Glomerular visceral epithelial cell (primary cell): ENCODE measurements around the gene NCLN.
"Not testable (repeated sequence)": the region's sequence is repeated elsewhere in the genome, so short reads cannot be mapped to it uniquely, and the experiment has no call there.

Source experiments
- DNase-seq: peaks from one replicate; pipeline ENCODE4 v3.0.0-alpha.2; 2016; ENCODE audit errors: extremely low spot score

The NCLN gene

GRCh38 chr19:3225169-3225485 lies 39.4 kb downstream of the NCLN start:
- DNase-seq: no peak

- DNase-seq: no peak
Measured at GRCh38 chr19:3225677-3226093, 40.0 kb downstream of the NCLN start.

- no peak for DNase-seq
Measured at GRCh38 chr19:3227054-3227626, 41.4 kb downstream of the NCLN start.

GRCh38 chr19:3229346-3229743 lies 43.6 kb downstream of the NCLN start:
- no peak for DNase-seq

- DNase-seq: no peak
Measured at GRCh38 chr19:3229888-3230496, 44.3 kb downstream of the NCLN start.

- DNase-seq: no peak
Measured at GRCh38 chr19:3231288-3231687, 45.6 kb downstream of the NCLN start.

DNA sequence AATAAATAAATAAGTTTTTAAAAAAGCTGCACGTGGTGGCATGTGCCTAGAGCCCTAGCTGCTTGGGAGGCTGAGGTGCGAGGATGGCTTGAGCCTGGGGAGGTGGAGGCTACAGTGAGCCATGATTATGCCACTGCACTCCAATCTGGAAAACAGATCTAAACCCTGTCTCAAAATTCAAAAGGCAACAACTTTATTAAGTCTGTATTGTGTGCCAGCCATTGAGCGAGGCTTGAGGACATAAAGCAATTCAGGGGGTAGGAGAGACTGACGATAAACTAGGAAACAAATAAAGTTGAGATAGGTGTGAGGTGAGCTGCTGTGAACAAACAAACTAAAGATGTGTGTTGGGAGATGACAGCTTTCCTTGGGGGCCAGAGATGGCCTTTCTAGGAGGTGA lies 47.4 kb downstream of the NCLN start:
- DNase-seq: no peak

DNA sequence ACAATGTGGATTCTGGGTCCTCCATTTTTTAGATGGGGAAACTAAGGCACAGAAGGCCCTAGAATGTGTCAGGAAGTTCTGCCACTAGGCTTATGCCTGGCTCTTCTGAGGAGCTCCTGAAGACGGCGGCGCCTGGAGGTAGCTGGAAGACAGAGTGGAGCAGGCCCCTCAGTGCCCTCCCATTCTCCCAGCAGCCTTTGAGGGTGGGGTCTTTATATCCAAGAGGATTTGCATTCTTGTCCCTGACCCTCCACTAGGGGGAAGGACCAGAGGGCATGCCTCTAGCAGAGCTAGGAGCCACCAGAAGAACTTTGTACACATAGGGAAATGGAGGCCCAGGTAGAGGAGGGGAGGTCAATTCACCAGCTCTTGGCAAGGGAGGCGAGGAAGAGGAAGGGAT lies 48.1 kb downstream of the NCLN start:
- DNase-seq: no peak

- no peak for DNase-seq
Measured at GRCh38 chr19:3234800-3235199, 49.1 kb downstream of the NCLN start.

GRCh38 chr19:3235604-3236003 lies 49.9 kb downstream of the NCLN start:
- DNase-seq: not testable (repeated sequence)

GRCh38 chr19:3236272-3236671 lies 50.5 kb downstream of the NCLN start:
- DNase-seq: no peak

GRCh38 chr19:3238066-3238561 lies 52.4 kb downstream of the NCLN start:
- DNase-seq: no peak

DNA sequence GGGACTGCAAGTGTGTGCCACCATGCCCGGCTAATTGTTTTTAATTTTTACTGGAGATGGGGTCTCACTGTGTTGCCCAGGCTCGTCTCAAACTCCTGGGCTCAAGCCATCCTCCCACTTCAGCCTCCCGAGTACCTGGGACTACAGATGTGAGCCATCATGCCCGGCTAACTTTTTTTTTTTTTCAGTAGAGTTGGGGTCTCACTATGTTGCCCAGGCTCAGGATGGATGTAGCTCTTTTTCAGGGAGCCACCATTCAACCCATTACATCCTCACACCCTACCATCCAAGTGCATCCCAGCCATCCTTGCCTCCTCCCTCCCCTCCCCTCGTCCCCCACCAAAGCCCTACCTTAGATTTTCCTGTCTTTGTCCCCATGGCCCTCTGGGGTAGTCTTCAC lies 53.6 kb downstream of the NCLN start:
- no peak for DNase-seq

- DNase-seq: peak; percentile 29
Measured at GRCh38 chr19:3243819-3244700, 58.3 kb downstream of the NCLN start.

- no peak for DNase-seq
Measured at GRCh38 chr19:3245050-3245449, 59.3 kb downstream of the NCLN start.

DNA sequence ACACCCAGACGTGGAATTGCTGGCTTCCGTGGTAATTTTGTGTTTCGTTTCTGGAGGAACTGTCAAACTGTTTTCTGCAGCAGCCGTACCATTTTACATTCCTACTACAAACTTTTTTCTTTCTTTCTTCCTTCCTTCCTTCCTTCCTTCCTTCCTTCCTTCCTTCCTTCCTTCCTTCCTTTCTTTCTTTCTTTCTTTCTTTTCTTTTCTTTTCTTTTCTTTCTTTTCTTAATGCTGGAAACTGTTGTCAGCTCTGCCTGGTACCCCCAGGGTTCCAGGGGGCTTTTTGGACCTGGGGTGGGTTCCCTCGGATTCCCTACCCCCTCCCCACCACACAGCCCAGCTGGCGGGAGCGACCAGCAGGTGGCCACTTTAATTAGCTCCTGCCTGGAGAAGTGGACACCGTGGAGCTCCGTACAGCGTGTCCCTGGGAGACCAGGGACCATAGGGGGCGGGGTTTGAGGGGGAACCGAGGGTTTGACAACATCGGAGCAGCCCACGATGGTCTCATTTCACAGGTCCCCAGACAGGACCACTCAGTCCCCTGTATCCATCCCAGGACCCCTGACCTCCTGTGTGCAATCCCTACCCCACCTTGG lies 63.1 kb downstream of the NCLN start:
- no peak for DNase-seq

DNA sequence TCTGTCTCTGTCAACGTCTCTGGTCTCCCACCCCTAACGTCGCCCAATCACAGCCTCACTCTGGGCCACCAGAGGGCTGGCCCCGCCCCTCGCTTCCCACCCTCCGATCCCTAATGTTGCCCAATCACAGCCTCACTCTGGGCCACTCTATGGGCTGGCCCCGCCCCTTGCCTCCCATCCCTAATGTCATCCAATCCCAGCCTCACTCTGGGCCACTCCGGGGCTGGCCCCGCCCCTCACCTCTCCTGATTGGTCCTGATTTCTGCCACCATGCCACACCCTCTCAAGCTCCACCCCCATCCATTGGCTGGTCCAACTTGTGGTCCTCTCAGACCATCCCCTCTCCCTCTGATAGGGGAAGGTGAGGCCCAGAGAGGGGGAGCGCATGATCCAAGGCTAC lies 63.7 kb downstream of the NCLN start:
- no peak for DNase-seq

DNA sequence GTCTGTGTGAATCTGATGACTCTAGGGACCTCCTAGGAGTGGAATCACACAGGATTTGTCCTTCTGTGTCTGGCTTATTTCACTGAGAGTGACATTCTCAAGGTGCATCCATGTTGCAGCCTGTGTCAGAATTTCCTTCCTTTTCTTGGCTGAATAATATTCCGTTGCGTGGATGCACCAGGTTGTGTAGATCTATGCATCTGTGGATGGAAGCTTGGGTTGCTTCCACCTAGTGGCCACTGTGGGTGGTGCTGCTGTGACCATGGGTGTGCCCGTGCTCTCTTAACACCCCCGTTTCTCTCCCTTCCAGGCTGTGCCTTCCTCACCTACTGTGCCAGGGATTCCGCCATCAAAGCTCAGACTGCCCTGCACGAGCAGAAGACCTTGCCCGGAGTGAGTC lies 64.9 kb downstream of the NCLN start:
- no peak for DNase-seq

DNA sequence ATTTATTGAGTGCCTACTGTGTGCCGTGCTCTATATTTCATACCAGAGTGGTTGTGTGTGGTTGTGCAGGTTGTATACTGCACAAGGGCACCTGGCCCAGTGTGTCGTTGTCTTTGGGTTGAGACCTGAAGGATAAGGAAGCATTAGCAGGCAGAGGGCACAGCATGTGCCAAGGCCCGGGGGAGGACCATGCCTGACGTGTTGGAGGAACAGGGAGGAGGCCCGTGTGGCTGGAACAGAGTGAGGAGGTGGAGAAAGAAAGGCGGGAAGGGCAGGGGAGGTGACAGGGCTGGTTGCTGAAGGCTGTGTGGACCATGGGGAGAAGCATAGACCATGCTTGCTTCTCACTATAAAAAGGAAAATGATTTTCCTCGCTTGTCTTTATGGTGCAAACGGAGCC lies 65.5 kb downstream of the NCLN start:
- no peak for DNase-seq

DNA sequence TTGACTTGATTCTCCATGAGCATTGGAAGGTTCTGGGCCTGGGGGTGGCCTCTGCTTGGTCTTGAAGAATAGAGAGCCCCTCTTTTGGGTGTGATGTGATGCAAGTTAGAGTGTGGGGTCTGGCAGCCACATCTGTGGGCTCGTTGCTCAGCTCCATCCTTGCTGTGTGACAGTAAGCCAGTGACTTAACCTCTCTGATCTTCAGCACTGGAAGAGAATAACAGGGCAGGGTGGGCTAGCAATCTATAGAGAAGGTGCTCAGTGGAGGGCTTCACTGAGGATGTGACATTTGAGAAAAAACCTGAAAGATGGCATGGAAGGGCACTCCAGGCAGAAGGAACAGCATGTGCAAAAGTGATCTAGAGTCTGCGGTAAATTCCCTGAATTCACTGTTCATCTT lies 66.9 kb downstream of the NCLN start:
- DNase-seq: no peak

DNA sequence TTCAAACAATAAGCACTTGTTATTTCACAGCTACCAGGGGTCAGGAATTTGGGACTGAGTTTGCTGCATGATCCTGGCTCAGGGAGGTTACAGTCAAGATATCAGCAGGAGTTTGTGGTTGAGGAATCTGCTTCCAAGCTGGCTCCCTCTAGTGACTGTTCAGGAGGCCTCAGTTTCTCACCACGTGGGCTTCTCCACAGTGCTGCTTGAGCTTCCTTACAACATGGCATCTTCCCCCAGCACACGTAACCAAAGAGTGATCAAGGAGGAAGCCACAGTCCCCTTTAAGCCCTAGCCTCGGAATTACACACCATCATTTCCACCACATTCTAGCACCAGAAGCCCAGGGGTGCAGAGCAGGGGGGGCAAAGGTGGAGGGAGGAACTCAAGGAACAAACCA lies 67.5 kb downstream of the NCLN start:
- no peak for DNase-seq

- DNase-seq: no peak
Measured at GRCh38 chr19:3254520-3254919, 68.8 kb downstream of the NCLN start.

GRCh38 chr19:3257071-3257470 lies 71.3 kb downstream of the NCLN start:
- DNase-seq: no peak
